GM12801 (cell line): ENCODE results near the gene GRM6.

Source experiments
- TF ChIP-seq, protein P1 (sequence below): IDR thresholded peaks from one replicate; pipeline ENCODE4 v1.5.1; 2011; ENCODE audit warnings: control low read depth; ENCODE audit not compliant: insufficient read length; ENCODE audit errors: extremely low read depth

Gene GRM6

DNA sequence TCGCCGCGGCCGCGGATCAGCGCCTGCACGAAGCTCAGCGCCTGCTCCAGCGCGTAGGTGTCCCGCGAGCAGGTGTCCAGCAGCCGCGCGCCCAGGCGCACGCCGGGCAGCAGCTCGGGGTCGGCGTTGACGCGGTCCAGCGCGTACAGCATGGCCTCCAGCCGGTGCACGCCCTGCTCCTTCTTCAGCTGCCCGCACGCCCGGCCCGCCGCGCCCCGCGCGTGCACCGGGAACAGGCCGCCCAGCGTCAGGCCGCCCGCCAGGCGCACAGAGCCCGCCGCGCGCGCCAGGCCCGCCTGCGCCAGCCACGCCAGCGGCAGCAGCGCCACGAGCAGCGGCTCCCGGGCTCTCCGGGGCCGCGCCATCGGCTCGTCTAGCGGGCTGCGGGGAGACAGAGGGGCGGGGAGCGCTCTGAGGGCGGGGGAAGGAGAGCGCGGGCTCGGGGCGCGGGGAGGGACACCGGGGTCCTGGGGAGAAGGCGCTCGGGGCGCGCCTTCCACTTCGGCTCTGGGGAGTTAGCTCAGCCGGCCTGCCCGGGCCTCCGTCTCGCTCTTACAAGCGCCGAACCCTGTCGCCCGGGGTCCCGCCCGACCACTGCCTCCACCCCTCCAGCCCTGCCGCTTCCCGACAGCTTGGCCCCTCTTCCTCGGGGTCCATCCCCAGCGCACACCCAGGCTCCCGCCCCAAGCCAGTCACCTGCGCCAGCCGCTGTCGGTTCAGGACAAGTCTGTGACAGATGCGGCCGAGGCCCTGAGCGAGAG lies at the start of gene GRM6:
GRM6 (minus strand) TSS at position 741 of the 761 bp plus-strand sequence; CDS start at position 365, 376 bp downstream.
- TF ChIP-seq, protein P1, sequence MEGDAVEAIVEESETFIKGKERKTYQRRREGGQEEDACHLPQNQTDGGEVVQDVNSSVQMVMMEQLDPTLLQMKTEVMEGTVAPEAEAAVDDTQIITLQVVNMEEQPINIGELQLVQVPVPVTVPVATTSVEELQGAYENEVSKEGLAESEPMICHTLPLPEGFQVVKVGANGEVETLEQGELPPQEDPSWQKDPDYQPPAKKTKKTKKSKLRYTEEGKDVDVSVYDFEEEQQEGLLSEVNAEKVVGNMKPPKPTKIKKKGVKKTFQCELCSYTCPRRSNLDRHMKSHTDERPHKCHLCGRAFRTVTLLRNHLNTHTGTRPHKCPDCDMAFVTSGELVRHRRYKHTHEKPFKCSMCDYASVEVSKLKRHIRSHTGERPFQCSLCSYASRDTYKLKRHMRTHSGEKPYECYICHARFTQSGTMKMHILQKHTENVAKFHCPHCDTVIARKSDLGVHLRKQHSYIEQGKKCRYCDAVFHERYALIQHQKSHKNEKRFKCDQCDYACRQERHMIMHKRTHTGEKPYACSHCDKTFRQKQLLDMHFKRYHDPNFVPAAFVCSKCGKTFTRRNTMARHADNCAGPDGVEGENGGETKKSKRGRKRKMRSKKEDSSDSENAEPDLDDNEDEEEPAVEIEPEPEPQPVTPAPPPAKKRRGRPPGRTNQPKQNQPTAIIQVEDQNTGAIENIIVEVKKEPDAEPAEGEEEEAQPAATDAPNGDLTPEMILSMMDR: no peak

DNA sequence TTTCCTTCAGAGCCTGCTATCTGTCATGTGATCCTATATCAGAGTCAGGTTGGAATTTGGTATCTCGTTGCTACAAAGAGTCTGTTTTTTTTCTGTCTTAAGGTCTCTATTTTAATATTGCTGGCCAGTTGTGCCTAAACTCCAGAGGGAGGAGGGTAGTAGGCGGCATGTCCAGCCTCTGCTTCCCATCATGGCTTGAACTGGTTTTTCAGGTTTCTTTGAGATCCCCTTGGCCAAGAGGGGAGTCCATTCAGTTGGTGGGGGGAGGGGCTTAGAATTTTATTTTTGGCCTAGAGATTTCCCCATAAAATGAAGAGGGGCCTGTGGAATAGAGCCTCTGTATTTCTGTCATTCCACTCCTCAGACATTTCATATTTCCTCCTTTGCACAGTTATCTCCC lies 49.6 kb upstream of the GRM6 start:
- TF ChIP-seq, protein P1: no peak

DNA sequence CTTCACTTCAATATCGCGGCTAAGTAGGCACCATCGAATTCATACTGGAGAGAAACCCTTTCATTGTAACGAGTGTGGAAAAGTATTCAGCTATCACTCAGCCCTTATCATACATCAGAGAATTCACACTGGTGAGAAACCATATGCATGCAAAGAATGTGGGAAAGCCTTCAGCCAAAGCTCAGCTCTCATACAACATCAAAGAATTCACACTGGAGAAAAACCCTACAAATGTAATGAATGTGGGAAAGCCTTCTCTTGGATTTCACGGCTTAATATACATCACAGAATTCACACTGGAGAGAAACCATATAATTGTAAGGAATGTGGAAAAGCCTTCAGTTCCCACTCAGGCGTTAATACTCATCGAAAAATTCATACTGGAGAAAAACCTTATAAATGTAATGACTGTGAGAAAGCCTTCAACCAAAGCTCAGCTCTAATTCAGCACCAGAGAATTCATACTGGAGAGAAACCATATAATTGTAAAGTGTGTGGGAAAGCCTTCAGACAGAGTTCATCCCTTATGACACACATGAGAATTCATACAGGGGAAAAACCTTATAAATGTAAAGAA lies 38.0 kb upstream of the GRM6 start:
- TF ChIP-seq, protein P1: no peak

DNA sequence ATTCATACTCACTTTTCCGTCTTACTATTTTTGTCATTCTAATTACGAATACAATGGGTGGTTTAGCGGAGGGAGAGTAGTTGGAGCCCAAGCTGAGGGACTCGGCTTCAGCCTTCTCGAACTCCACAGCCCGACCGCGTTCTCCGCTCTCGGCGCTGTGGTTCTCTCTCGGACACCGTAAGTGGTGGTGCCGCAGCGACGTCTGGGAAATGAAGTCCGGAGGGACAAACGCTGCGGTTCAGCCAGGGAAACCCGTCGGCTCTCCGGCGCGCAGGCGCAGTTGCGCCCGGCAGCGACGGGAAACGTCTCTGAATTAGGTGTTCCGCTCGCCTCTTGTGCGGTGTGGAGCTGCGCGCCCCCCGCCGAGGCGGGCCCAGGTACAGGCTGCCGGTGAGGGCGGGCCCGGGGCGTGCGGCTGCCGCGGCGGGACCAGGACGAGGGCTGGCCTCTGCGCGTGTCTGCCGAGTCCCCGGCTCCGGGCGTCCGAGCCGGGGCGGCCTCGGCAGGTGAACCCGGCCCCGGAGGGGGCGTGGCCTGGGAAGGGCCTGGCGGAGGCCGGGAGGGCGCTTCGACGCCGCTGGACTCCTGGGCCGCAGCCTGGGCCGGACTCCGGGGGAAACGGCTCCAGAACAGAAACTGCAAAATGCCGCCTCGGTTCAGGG lies 28.5 kb upstream of the GRM6 start, which contains the start of gene ZNF879:
ZNF879 (plus strand) TSS at position 277 of the 662 bp plus-strand sequence. CDS start 1,201 bp downstream, outside the sequence.
- TF ChIP-seq, protein P1: no peak

DNA sequence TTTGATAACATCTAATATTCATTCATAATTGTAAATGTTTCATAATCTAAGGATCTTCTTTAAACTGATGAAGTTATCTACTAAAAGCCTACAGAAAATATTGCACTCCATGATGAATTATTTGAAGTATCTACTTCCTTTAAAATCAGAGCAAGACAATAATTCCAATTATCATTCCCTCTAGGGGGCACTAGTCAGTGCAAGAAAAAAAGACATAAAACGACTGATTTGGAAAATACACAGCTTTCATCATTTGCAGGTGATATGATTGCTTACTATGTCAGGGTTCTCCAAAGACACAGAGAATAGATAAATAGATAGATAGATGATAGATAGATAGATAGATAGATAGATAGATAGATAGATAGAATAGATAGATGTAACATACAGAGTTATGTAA lies 13.5 kb upstream of the GRM6 start:
- TF ChIP-seq, protein P1: no peak

DNA sequence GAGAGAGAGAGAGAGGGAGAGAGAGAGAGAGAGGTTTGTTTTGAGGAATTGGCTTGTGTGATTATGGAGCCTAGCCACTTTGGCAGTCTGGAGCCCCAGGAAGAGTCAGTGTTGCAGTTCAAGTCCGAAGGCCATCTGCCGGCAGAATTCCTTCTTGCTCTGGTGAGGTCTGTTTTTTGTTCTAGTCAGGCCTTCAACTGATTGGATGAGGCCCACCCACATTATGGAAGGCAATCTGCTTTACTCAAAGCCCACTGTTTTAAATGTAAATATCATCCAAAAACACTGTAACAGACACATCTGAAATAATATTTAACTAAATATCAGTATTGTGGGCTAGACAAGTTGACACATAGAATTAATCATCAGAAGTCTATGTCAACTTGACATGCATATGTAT lies 11.4 kb upstream of the GRM6 start:
- TF ChIP-seq, protein P1: no peak

DNA sequence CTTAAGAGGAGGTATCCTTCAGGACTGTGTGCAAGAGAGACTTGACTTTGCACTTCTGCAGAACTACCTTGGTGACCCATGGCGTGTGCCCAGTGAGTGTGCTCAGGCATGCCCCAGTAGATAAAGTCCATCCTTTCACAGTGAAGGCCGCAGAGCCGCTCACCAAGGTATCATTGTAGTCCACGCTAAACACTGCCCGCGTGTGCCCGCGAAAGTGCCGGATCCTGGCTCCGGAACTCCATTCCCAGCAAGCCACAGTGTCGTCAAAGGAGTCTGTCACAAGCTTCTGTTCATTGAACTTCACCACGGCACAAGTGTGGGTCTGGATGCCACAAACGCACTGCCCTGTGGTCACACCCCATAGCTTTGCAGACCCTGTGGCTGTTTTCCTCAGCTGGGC lies 3.3 kb upstream of the GRM6 start:
- TF ChIP-seq, protein P1: no peak
